HepG2 (cell line): ENCODE results near the gene MUC22. TPM values are rescaled to one million over a fixed set of nuclear protein-coding genes. Genes with fewer than 3 reads are reported as not detected.
A peak's percentile ranks its signal among the peaks of the same experiment; 100 is the strongest.

Experiments
- CBX5 ChIP-seq: sonication (generic); formaldehyde crosslinking; IDR thresholded peaks from 2 replicates; pipeline ENCODE4 v1.4.0; 2020; ENCODE audit warnings: missing genetic modification reagents, borderline replicate concordance
- ELF1 ChIP-seq: sonication (generic); formaldehyde crosslinking; IDR thresholded peaks from 2 replicates; pipeline ENCODE4 v1.4.0; 2020; ENCODE audit warnings: missing genetic modification reagents
- ELF3 ChIP-seq: IDR thresholded peaks from 2 replicates; pipeline ENCODE4 v1.6.1; 2016; ENCODE audit warnings: missing genetic modification reagents, missing compliant biosample characterization
- GATAD2A ChIP-seq: IDR thresholded peaks from 2 replicates; pipeline ENCODE4 v1.6.1; 2016
- IRF2 ChIP-seq: IDR thresholded peaks from 2 replicates; pipeline ENCODE4 v1.6.1; 2018; ENCODE audit warnings: missing genetic modification reagents, missing compliant biosample characterization
- KAT2B ChIP-seq: fragments of 150-350 bp; IDR thresholded peaks from 2 replicates; pipeline ENCODE4 v1.6.1; 2014; ENCODE audit warnings: low read depth, low read length, borderline replicate concordance
- KAT7 ChIP-seq: IDR thresholded peaks from 2 replicates; pipeline ENCODE4 v1.6.1; 2018; ENCODE audit warnings: borderline replicate concordance, missing compliant biosample characterization
- KLF12 ChIP-seq: sonication (generic); formaldehyde crosslinking; IDR thresholded peaks from 2 replicates; pipeline ENCODE4 v1.4.0; 2020; ENCODE audit warnings: missing genetic modification reagents, borderline replicate concordance
- RFX1 ChIP-seq: fragments of 450-650 bp; IDR thresholded peaks from 2 replicates; pipeline ENCODE4 v1.6.1; 2017
- SAP130 ChIP-seq: IDR thresholded peaks from 2 replicates; pipeline ENCODE4 v1.6.1; 2016; ENCODE audit warnings: low read depth
- ZFY ChIP-seq: sonication (generic); formaldehyde crosslinking; IDR thresholded peaks from 2 replicates; pipeline ENCODE4 v1.4.0; 2020; ENCODE audit warnings: missing genetic modification reagents
- ZNF205 ChIP-seq: IDR thresholded peaks from 2 replicates; pipeline ENCODE4 v1.6.1; 2018; ENCODE audit warnings: missing biosample characterization, missing genetic modification reagents
- ZNF547 ChIP-seq: sonication (generic); formaldehyde crosslinking; IDR thresholded peaks from 2 replicates; pipeline ENCODE4 v1.5.1; 2020; ENCODE audit warnings: mild to moderate bottlenecking, missing genetic modification reagents
- ZNF563 ChIP-seq: sonication (generic); formaldehyde crosslinking; IDR thresholded peaks from 2 replicates; pipeline ENCODE4 v1.8.0; 2022; ENCODE audit warnings: mild to moderate bottlenecking, moderate library complexity, missing genetic modification reagents
- ZNF792 ChIP-seq: IDR thresholded peaks from 2 replicates; pipeline ENCODE4 v1.6.1; 2016
- polyA plus RNA-seq, 8 experiments: library from polyadenylated mRNA; depleted of rRNA in 3 of 8; stranded (reverse) in 7 of 8; unstranded in 1 of 8; fragments of >200 nt; fragmentation: Illumina TruSeq in 4 of 8; extraction: Trizol in 4 of 8; gene quantifications; 2 replicates each; pipeline versions ENCODE4 v1.2.1 to v1.2.3, GENCODE V29; 2011 to 2016; ENCODE audit warnings: low read depth in 4 of 8, missing spikeins in 1 of 8, mixed read lengths in 1 of 8; ENCODE audit not compliant: insufficient read depth in 1 of 8
- total RNA-seq, 5 experiments: library from RNA; depleted of rRNA; stranded (reverse); fragments of >200 nt; fragmentation: Illumina TruSeq; extraction: Trizol; gene quantifications; 2 replicates each; pipeline ENCODE4 v1.2.3, GENCODE V29; 2016; ENCODE audit warnings: low read depth in 1 of 5
- TF ChIP-seq, protein P1 (sequence below): sonication (generic); formaldehyde crosslinking; IDR thresholded peaks from 2 replicates; pipeline ENCODE4 v1.5.0; 2020; ENCODE audit warnings: mild to moderate bottlenecking, missing genetic modification reagents, moderate library complexity
- TF ChIP-seq, protein P2 (sequence below): sonication (generic); formaldehyde crosslinking; IDR thresholded peaks from 2 replicates; pipeline ENCODE4 v1.5.1; 2020; ENCODE audit warnings: missing genetic modification reagents, mild to moderate bottlenecking, borderline replicate concordance
- TF ChIP-seq, protein P3 (sequence below): IDR thresholded peaks from 2 replicates; pipeline ENCODE4 v1.6.1; 2012; ENCODE audit warnings: low read length, improper control_type of control experiment
- TF ChIP-seq, protein P4 (sequence below): sonication (generic); formaldehyde crosslinking; conservative IDR thresholded peaks from 2 replicates; pipeline ENCODE4 v1.8.1; 2023; ENCODE audit warnings: missing genetic modification reagents
- TF ChIP-seq, protein P5 (sequence below): sonication (generic); formaldehyde crosslinking; conservative IDR thresholded peaks from 2 replicates; pipeline ENCODE4 v1.4.0; 2020; ENCODE audit warnings: missing genetic modification reagents

The MUC22 gene
- total and polyA plus RNA-seq, 2 of the 13 experiments (the other 11 are each of a cell fraction or from before 2014, with no cell fraction given) = not detected

DNA sequence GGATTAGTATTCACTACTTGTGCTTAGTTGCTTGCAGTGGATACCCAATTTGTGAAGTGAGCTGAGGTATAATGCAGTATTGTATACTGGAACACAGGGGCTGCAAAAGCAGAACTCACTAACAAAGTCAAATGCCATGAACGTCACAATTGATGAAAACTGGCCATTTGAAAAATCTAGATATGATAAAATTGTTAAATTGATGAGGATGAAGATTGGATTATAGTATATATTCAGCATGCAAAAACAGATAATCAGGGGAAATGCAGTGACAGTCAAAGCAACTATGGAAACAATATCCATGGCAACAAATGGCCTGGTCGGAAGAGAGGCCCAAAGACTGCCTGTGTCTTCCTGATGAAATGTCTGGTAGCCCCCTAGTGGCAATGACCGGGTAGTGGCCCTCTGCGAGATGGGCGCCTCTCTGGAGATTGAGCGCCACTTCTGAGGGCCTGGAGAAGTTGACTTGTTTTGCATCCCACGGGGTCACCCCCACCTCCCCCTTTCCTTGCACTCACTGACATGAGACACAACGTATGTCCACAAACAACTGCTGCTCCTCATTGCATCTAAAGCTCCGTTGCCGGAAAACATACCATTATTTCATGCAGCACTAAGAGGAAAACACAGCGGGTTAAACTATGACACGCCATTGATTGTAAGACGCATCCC lies 58.5 kb downstream of the MUC22 start (continued):
- peak; percentile 42; the same call in 1 of the 2 replicates for TF ChIP-seq ZNF205 (CRISPR knock-in tag)
- peak; percentile 77 for TF ChIP-seq RFX1
- 0 out of 2 replicates have a peak, but pooled peaks have one; percentile 33 for TF ChIP-seq ELF1 (CRISPR knock-in tag)
- 0 out of 2 replicates have a peak, but pooled peaks have one; percentile 26 for TF ChIP-seq ZNF547 (CRISPR knock-in tag)
- TF ChIP-seq, protein P1, sequence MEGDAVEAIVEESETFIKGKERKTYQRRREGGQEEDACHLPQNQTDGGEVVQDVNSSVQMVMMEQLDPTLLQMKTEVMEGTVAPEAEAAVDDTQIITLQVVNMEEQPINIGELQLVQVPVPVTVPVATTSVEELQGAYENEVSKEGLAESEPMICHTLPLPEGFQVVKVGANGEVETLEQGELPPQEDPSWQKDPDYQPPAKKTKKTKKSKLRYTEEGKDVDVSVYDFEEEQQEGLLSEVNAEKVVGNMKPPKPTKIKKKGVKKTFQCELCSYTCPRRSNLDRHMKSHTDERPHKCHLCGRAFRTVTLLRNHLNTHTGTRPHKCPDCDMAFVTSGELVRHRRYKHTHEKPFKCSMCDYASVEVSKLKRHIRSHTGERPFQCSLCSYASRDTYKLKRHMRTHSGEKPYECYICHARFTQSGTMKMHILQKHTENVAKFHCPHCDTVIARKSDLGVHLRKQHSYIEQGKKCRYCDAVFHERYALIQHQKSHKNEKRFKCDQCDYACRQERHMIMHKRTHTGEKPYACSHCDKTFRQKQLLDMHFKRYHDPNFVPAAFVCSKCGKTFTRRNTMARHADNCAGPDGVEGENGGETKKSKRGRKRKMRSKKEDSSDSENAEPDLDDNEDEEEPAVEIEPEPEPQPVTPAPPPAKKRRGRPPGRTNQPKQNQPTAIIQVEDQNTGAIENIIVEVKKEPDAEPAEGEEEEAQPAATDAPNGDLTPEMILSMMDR (CRISPR knock-in tag) = peak; percentile 93
- TF ChIP-seq KAT2B = no peak
- 0 out of 2 replicates have a peak, but pooled peaks have one; percentile 19 for TF ChIP-seq CBX5 (CRISPR knock-in tag)
- TF ChIP-seq, protein P2, sequence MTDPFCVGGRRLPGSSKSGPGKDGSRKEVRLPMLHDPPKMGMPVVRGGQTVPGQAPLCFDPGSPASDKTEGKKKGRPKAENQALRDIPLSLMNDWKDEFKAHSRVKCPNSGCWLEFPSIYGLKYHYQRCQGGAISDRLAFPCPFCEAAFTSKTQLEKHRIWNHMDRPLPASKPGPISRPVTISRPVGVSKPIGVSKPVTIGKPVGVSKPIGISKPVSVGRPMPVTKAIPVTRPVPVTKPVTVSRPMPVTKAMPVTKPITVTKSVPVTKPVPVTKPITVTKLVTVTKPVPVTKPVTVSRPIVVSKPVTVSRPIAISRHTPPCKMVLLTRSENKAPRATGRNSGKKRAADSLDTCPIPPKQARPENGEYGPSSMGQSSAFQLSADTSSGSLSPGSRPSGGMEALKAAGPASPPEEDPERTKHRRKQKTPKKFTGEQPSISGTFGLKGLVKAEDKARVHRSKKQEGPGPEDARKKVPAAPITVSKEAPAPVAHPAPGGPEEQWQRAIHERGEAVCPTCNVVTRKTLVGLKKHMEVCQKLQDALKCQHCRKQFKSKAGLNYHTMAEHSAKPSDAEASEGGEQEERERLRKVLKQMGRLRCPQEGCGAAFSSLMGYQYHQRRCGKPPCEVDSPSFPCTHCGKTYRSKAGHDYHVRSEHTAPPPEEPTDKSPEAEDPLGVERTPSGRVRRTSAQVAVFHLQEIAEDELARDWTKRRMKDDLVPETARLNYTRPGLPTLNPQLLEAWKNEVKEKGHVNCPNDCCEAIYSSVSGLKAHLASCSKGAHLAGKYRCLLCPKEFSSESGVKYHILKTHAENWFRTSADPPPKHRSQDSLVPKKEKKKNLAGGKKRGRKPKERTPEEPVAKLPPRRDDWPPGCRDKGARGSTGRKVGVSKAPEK = no peak
- TF ChIP-seq, protein P3, sequence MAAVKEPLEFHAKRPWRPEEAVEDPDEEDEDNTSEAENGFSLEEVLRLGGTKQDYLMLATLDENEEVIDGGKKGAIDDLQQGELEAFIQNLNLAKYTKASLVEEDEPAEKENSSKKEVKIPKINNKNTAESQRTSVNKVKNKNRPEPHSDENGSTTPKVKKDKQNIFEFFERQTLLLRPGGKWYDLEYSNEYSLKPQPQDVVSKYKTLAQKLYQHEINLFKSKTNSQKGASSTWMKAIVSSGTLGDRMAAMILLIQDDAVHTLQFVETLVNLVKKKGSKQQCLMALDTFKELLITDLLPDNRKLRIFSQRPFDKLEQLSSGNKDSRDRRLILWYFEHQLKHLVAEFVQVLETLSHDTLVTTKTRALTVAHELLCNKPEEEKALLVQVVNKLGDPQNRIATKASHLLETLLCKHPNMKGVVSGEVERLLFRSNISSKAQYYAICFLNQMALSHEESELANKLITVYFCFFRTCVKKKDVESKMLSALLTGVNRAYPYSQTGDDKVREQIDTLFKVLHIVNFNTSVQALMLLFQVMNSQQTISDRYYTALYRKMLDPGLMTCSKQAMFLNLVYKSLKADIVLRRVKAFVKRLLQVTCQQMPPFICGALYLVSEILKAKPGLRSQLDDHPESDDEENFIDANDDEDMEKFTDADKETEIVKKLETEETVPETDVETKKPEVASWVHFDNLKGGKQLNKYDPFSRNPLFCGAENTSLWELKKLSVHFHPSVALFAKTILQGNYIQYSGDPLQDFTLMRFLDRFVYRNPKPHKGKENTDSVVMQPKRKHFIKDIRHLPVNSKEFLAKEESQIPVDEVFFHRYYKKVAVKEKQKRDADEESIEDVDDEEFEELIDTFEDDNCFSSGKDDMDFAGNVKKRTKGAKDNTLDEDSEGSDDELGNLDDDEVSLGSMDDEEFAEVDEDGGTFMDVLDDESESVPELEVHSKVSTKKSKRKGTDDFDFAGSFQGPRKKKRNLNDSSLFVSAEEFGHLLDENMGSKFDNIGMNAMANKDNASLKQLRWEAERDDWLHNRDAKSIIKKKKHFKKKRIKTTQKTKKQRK = no peak
- TF ChIP-seq ZFY = peak; percentile 48; the same call in 1 of the 2 replicates
- no peak for TF ChIP-seq KAT7 (CRISPR knock-in tag)
- TF ChIP-seq, protein P4, sequence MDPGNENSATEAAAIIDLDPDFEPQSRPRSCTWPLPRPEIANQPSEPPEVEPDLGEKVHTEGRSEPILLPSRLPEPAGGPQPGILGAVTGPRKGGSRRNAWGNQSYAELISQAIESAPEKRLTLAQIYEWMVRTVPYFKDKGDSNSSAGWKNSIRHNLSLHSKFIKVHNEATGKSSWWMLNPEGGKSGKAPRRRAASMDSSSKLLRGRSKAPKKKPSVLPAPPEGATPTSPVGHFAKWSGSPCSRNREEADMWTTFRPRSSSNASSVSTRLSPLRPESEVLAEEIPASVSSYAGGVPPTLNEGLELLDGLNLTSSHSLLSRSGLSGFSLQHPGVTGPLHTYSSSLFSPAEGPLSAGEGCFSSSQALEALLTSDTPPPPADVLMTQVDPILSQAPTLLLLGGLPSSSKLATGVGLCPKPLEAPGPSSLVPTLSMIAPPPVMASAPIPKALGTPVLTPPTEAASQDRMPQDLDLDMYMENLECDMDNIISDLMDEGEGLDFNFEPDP = 0 out of 2 replicates have a peak, but pooled peaks have one; percentile 61
- TF ChIP-seq ELF3 (CRISPR knock-in tag) = peak; percentile 26; the same call in 1 of the 2 replicates
- no peak for TF ChIP-seq IRF2
- no peak for TF ChIP-seq KLF12
- TF ChIP-seq, protein P5, sequence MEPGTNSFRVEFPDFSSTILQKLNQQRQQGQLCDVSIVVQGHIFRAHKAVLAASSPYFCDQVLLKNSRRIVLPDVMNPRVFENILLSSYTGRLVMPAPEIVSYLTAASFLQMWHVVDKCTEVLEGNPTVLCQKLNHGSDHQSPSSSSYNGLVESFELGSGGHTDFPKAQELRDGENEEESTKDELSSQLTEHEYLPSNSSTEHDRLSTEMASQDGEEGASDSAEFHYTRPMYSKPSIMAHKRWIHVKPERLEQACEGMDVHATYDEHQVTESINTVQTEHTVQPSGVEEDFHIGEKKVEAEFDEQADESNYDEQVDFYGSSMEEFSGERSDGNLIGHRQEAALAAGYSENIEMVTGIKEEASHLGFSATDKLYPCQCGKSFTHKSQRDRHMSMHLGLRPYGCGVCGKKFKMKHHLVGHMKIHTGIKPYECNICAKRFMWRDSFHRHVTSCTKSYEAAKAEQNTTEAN (CRISPR knock-in tag) = no peak
- no peak for TF ChIP-seq ZNF563 (CRISPR knock-in tag)
- TF ChIP-seq SAP130 (CRISPR knock-in tag) = peak; percentile 41; the same call in 1 of the 2 replicates
- peak; percentile 50 for TF ChIP-seq GATAD2A (CRISPR knock-in tag)
- no peak for TF ChIP-seq ZNF792
